BJ (cell line): Measurements from ENCODE around the gene BACH1. TPM values are rescaled to one million over a fixed set of nuclear protein-coding genes. Genes with fewer than 3 reads are reported as not detected.

Source experiments
- CTCF ChIA-PET: fragments of 350-600 bp; formaldehyde crosslinking; extraction: SDS; loops from one replicate; lab custom pipeline; 2021; ENCODE audit warnings: antibody characterized with exemption, inconsistent platforms; lab: Yijun Ruan, JAX
- POLR2A ChIA-PET: fragments of 300-600 bp; sonication (Branson Sonifier 250); formaldehyde crosslinking; extraction: SDS; loops from one replicate; lab custom pipeline; 2021; ENCODE audit warnings: antibody characterized with exemption; lab: Charles Lee
- DNase-seq: peaks from one replicate; pipeline ENCODE4 v3.0.0-alpha.2; 2011; ENCODE audit warnings: low read depth
- H3K27me3 ChIP-seq: 2 replicates; pipeline ENCODE4 v1.6.0; 2011; ENCODE audit warnings: low read length; ENCODE audit not compliant: control insufficient read depth, insufficient read depth
- H3K36me3 ChIP-seq: 2 replicates; pipeline ENCODE4 v1.5.1; 2011; ENCODE audit warnings: low read length; ENCODE audit not compliant: control insufficient read depth, insufficient read depth
- H3K4me3 ChIP-seq: 2 replicates; pipeline ENCODE4 v1.5.1; 2011; ENCODE audit warnings: low read depth, mild to moderate bottlenecking, control low read depth, low read length
- polyA plus RNA-seq: library from polyadenylated mRNA; depleted of rRNA; stranded (reverse); fragments of >200 nt; gene quantifications from 2 replicates; pipeline ENCODE4 v1.2.3, GENCODE V29; 2011
- TF ChIP-seq, protein P1 (sequence below): IDR thresholded peaks from 2 replicates; pipeline ENCODE4 v1.5.1; 2011; ENCODE audit warnings: low read depth, mild to moderate bottlenecking, control low read depth, inconsistent platforms, low read length, moderate library complexity; ENCODE audit not compliant: insufficient read depth

The BACH1 gene
- polyA plus RNA-seq, 1 experiment, result 22.7 TPM

DNA sequence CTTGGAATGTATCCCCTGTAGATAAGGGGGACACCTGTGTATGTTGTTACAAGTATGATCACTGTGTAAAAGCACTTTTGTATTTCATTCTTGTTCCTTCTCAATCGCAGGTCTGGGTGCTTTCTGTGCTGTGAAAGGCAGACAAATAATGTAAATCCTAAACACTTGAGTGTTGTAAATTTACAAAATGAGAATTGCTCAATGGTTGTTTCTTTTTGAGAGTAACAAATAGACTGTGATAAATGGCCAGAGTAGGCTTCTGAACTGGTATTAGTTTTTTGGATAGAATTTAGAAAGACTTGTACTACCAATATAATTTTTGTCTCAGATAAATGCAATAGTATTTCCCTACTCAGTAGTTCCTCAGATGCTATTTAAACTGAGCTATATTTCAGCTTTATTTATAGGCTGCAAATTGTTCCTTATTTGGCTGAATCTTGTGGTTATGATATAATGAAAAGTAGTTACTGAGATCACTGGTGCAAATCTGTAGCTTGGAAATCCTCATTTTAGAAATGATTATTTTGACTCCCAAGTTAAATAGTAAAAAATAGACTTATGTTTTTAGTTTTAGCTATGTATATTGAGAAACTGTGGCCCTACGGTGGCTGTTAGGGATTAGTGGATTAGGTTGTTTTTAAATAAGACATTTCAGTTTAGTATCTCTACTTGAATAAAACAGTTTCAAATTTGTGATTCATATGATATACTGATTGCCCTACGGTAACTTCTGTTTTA lies 9.2 kb downstream of the BACH1 start:
- DNase-seq, result no peak
- ChIA-PET POLR2A (no interaction called here), CTCF (interaction anchor here (1.0 to 1.7 kb wide), 2 partner anchors 18 to 144 kb away, joined by 3 to 4 read pairs; no protein-coding TSS in a partner anchor)
- Histone ChIP-seq H3K36me3 (no peaks in the 10 kb centered on the region), H3K27me3 (no peaks in the 10 kb centered on the region), H3K4me3 (no peak overlapping the region)
- TF ChIP-seq, protein P1, sequence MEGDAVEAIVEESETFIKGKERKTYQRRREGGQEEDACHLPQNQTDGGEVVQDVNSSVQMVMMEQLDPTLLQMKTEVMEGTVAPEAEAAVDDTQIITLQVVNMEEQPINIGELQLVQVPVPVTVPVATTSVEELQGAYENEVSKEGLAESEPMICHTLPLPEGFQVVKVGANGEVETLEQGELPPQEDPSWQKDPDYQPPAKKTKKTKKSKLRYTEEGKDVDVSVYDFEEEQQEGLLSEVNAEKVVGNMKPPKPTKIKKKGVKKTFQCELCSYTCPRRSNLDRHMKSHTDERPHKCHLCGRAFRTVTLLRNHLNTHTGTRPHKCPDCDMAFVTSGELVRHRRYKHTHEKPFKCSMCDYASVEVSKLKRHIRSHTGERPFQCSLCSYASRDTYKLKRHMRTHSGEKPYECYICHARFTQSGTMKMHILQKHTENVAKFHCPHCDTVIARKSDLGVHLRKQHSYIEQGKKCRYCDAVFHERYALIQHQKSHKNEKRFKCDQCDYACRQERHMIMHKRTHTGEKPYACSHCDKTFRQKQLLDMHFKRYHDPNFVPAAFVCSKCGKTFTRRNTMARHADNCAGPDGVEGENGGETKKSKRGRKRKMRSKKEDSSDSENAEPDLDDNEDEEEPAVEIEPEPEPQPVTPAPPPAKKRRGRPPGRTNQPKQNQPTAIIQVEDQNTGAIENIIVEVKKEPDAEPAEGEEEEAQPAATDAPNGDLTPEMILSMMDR, result no peak

DNA sequence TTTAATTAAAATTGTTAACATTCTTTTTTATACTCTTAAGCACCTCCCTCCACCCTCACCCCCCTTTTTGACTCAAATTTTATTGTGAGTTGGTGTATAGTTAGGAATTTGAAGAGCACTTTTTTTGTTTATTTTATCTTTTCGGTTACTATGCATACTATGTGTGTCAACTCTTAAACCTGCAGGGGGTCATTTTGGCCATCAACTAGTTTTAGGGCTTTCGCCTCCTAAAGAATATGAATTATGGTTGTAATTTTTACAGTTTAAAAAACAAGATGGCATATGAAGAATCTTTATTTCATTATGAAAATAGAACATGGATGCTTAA lies 9.7 kb downstream of the BACH1 start:
- no peak overlapping the region for H3K4me3 ChIP-seq
- no peaks in the 10 kb centered on the region for H3K36me3 ChIP-seq
- TF ChIP-seq, protein P1, result no peak
- H3K27me3 ChIP-seq, result no peaks in the 10 kb centered on the region
- POLR2A ChIA-PET, result no interaction called here
- DNase-seq, result no peak
- CTCF ChIA-PET, result interaction anchor here (1.0 to 1.7 kb wide), 2 partner anchors 18 to 144 kb away, joined by 3 to 4 read pairs; no protein-coding TSS in a partner anchor

DNA sequence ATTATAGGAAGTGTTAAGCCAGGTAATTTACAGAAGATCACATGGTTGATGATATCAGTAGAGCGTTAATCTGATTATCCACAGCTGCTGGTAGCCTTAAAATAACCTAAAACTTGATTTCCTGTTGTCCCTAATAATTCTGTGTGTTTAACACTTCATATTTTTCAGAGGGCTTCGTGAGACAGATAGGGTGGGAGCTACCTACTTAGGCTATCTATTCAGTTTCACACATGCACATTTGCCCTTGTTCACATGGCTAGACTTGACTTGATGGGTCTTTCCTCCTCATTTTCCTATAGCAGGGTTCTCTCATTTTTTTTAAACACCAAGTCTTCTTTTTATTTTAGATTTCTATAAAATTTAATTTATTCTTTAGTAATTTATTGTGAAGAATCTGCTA lies 11.0 kb downstream of the BACH1 start:
- no peak overlapping the region for H3K4me3 ChIP-seq
- no peaks in the 10 kb centered on the region for H3K36me3 ChIP-seq
- DNase-seq, result no peak
- CTCF ChIA-PET, result interaction anchor here (0.7 kb wide), 1 partner anchor 84 kb away, joined by 3 read pairs; no protein-coding TSS in a partner anchor
- H3K27me3 ChIP-seq, result no peaks in the 10 kb centered on the region
- POLR2A ChIA-PET, result no interaction called here
- TF ChIP-seq, protein P1, result no peak

DNA sequence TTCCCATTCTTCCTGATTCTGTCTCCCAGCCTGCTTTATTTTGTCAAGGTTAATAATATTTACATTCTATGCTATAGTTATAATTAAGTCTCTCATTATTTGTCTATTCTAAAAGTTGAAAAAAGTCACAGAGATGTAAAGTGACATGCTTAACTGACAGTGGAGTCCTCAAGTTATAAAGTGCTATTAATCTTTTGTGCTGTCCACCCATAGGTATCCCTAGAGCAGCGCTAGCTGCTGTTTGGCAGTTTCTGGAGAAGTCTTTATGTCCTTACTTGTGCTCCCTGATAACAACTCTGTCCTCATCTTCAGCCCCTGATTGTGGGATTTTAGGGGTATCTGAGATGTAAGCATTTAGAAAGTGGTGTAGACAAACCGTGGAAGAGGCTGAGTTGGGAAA lies 13.1 kb downstream of the BACH1 start:
- H3K4me3 ChIP-seq, result no peak overlapping the region
- POLR2A ChIA-PET, result no interaction called here
- H3K27me3 ChIP-seq, result no peaks in the 10 kb centered on the region
- CTCF ChIA-PET, result no interaction called here
- TF ChIP-seq, protein P1, result no peak
- no peaks in the 10 kb centered on the region for H3K36me3 ChIP-seq
- no peak for DNase-seq

DNA sequence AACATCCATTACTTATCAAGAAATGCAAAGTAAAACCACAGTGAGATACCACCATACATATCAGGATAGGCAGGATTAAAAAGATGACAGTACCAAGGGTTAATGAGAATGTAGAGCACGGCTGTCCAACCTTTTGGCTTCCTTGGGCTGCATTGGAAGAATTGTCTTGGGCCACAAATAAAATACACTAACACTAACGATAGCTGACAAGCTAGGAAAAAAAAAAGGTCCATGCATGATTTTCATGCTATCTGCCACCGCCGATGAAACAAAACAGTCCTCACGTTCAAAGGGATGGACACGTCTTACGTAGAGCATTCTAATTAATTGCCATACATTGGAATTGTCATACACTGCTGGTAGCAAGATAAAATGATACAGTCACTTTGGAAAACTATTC lies 14.3 kb downstream of the BACH1 start:
- CTCF ChIA-PET, result interaction anchor here (1.2 to 1.8 kb wide), 2 partner anchors 10 to 13 kb away, joined by 3 to 5 read pairs; no protein-coding TSS in a partner anchor
- H3K27me3 ChIP-seq, result no peaks in the 10 kb centered on the region
- no peak overlapping the region for H3K4me3 ChIP-seq
- POLR2A ChIA-PET, result no interaction called here
- H3K36me3 ChIP-seq, result no peaks in the 10 kb centered on the region
- DNase-seq, result no peak
- TF ChIP-seq, protein P1, result no peak
